Progenitor cell of endocrine pancreas (in vitro differentiated cells): ENCODE results near the gene TPCN2. TPM values are rescaled to one million over a fixed set of nuclear protein-coding genes. Genes with fewer than 3 reads are reported as not detected.

Experiments
- DNase-seq: peaks from one replicate; pipeline ENCODE4 v3.0.0; 2021; ENCODE audit warnings: low spot score; ENCODE audit not compliant: unreplicated experiment
- H3K27ac Mint-ChIP-seq: 2 replicates; pipeline ENCODE4 v1.8.0; 2021; ENCODE audit warnings: mild to moderate bottlenecking, moderate library complexity, mixed read lengths
- H3K27me3 Mint-ChIP-seq: 2 replicates; pipeline ENCODE4 v1.8.0; 2021; ENCODE audit warnings: mixed read lengths
- H3K36me3 Mint-ChIP-seq: 2 replicates; pipeline ENCODE4 v1.8.0; 2022; ENCODE audit warnings: mixed read lengths; ENCODE audit not compliant: insufficient read depth
- H3K4me1 Mint-ChIP-seq: 2 replicates; pipeline ENCODE4 v1.8.0; 2021; ENCODE audit warnings: low read depth, mixed read lengths
- H3K4me3 Mint-ChIP-seq: 2 replicates; pipeline ENCODE4 v1.8.0; 2021; ENCODE audit warnings: low read depth, mild to moderate bottlenecking, moderate library complexity, mixed read lengths
- H3K9me3 Mint-ChIP-seq: 2 replicates; pipeline ENCODE4 v1.8.0; 2021; ENCODE audit warnings: low read depth, mixed read lengths
- CTCF ChIP-seq: fragments of 200-600 bp; sonication (generic); IDR thresholded peaks from one replicate; pipeline ENCODE4 v1.5.0; 2021; ENCODE audit warnings: antibody characterized with exemption, mild to moderate bottlenecking; ENCODE audit not compliant: unreplicated experiment
- total RNA-seq: library from RNA; stranded (reverse); gene quantifications from 2 replicates; pipeline ENCODE4 v1.2.1, GENCODE V29; 2021

The TPCN2 gene
- total RNA-seq, 1 donor from 2014 or later = 19.7 TPM

- Mint-ChIP-seq H3K9me3 (no peaks in the 10 kb centered on the region), H3K4me1 (no peaks in the 10 kb centered on the region), H3K27me3 (no peaks in the 10 kb centered on the region), H3K27ac (no peak overlapping the region), H3K4me3 (no peak overlapping the region), H3K36me3 (no peaks in the 10 kb centered on the region)
- no peak for DNase-seq
- no peak for TF ChIP-seq CTCF
Observed at GRCh38 chr11:69061713-69062053, 13.0 kb downstream of the TPCN2 start.

- no peak for TF ChIP-seq CTCF
- no peaks in the 10 kb centered on the region for H3K36me3 Mint-ChIP-seq
- H3K4me1 Mint-ChIP-seq = no peaks in the 10 kb centered on the region
- H3K4me3 Mint-ChIP-seq = no peak overlapping the region
- H3K27me3 Mint-ChIP-seq = no peaks in the 10 kb centered on the region
- no peak for DNase-seq
- H3K9me3 Mint-ChIP-seq = no peaks in the 10 kb centered on the region
- no peak overlapping the region for H3K27ac Mint-ChIP-seq
Observed at GRCh38 chr11:69062169-69062855, 13.6 kb downstream of the TPCN2 start.

GRCh38 chr11:69062873-69063651 is 14.3 kb downstream of the TPCN2 start:
- Mint-ChIP-seq H3K4me1 (no peaks in the 10 kb centered on the region), H3K9me3 (no peaks in the 10 kb centered on the region), H3K27ac (no peak overlapping the region), H3K36me3 (no peaks in the 10 kb centered on the region), H3K4me3 (no peak overlapping the region), H3K27me3 (no peaks in the 10 kb centered on the region)
- TF ChIP-seq CTCF = no peak
- DNase-seq = no peak

GRCh38 chr11:69063652-69064260 is 15.0 kb downstream of the TPCN2 start:
- no peaks in the 10 kb centered on the region for H3K36me3 Mint-ChIP-seq
- no peak for TF ChIP-seq CTCF
- H3K27ac Mint-ChIP-seq = no peak overlapping the region
- no peaks in the 10 kb centered on the region for H3K9me3 Mint-ChIP-seq
- H3K27me3 Mint-ChIP-seq = no peaks in the 10 kb centered on the region
- H3K4me3 Mint-ChIP-seq = no peak overlapping the region
- H3K4me1 Mint-ChIP-seq = no peaks in the 10 kb centered on the region
- DNase-seq = no peak

GRCh38 chr11:69064394-69064957 is 15.7 kb downstream of the TPCN2 start:
- no peak for TF ChIP-seq CTCF
- H3K9me3 Mint-ChIP-seq = no peaks in the 10 kb centered on the region
- no peaks in the 10 kb centered on the region for H3K27me3 Mint-ChIP-seq

More at GRCh38 chr11:69064394-69064957, 15.7 kb downstream of the TPCN2 start:
- no peak for DNase-seq
- Mint-ChIP-seq H3K36me3 (no peaks in the 10 kb centered on the region), H3K4me3 (no peak overlapping the region), H3K4me1 (no peaks in the 10 kb centered on the region), H3K27ac (no peak overlapping the region)
